GM12878 (cell line): Measurements from ENCODE around the gene CELSR2. TPM values are rescaled to one million over a fixed set of nuclear protein-coding genes. Genes with fewer than 3 reads are reported as not detected.

ENCODE experiments used
- ATAC-seq: fragments of 200-7000 bp; cut with Tn5 transposase; 3 replicates; pipeline ENCODE4 v1.9.1; 2020; ENCODE audit warnings: mild to moderate bottlenecking, moderate library complexity
- BruUV-seq: library from RNA; stranded (reverse); fragments of 400-500 nt; replicated peaks from 2 replicates; lab custom pipeline; 2021; lab: Mats Ljungman, UMichigan
- CTCF ChIA-PET: fragments of 300-600 bp; sonication (Branson Sonifier 250); formaldehyde crosslinking; extraction: SDS; loops from one replicate; lab custom pipeline; 2021; ENCODE audit warnings: inconsistent platforms; lab: Yijun Ruan, JAX
- POLR2A ChIA-PET: fragments of 350-600 bp; formaldehyde crosslinking; extraction: SDS; loops from one replicate; lab custom pipeline; 2021; ENCODE audit warnings: inconsistent platforms; lab: Charles Lee
- RAD21 ChIA-PET: fragments of 300-600 bp; sonication (Branson Sonifier 250); formaldehyde crosslinking; loops from one replicate; lab custom pipeline; 2023; ENCODE audit warnings: antibody characterized with exemption; ENCODE audit not compliant: unreplicated experiment; lab: Charles Lee
- SMC1A ChIA-PET: fragments of 300-600 bp; sonication (Branson Sonifier 250); formaldehyde crosslinking; loops from one replicate; lab custom pipeline; 2023; ENCODE audit not compliant: unreplicated experiment, uncharacterized antibody; lab: Charles Lee
- DNase-seq: peaks from one replicate; pipeline ENCODE4 v3.0.0-alpha.2; 2011; ENCODE audit warnings: low read depth, low spot score
- FAIRE-seq: peaks from 3 replicates; lab custom pipeline; 2011; peaks lifted over from hg19 to GRCh38; lab: Jason Lieb, UNC
- H2AFZ ChIP-seq: 2 replicates; pipeline ENCODE4 v1.6.0; 2011; ENCODE audit warnings: low read depth, low read length, control low read depth; ENCODE audit not compliant: control insufficient read depth
- H3K27ac ChIP-seq: 2 replicates; pipeline ENCODE4 v1.5.1; 2011; ENCODE audit warnings: control low read depth; ENCODE audit not compliant: control insufficient read depth, insufficient read depth
- H3K27me3 ChIP-seq, 2 experiments: replicated peaks in 1 of 2; 2 replicates each; pipeline versions ENCODE4 v1.6.0 to v1.6.1; 2011; ENCODE audit warnings: low read length in 1 of 2; ENCODE audit not compliant: control insufficient read depth in 2 of 2, insufficient read depth in 2 of 2
- H3K36me3 ChIP-seq, 2 experiments: 2 replicates each; pipeline ENCODE4 v1.5.1; 2011; ENCODE audit warnings: low read length in 1 of 2; ENCODE audit not compliant: control insufficient read depth in 2 of 2, insufficient read depth in 2 of 2
- H3K4me1 ChIP-seq: 2 replicates; pipeline ENCODE4 v1.6.1; 2011; ENCODE audit warnings: mild to moderate bottlenecking, low read length, moderate library complexity, mixed read lengths; ENCODE audit not compliant: control insufficient read depth, insufficient read depth
- H3K4me2 ChIP-seq: 2 replicates; pipeline ENCODE4 v1.6.0; 2011; ENCODE audit warnings: control low read depth; ENCODE audit not compliant: control insufficient read depth, insufficient read depth
- H3K4me3 ChIP-seq: fragments of 200-600 bp; sonication (generic); 2 replicates; pipeline ENCODE4 v1.5.1; 2016
- H3K79me2 ChIP-seq: 2 replicates; pipeline ENCODE4 v1.6.0; 2011; ENCODE audit warnings: low read length; ENCODE audit not compliant: control insufficient read depth, insufficient read depth
- H3K9ac ChIP-seq: 2 replicates; pipeline ENCODE4 v1.8.0; 2011; ENCODE audit warnings: low read length, control low read depth, mixed read lengths; ENCODE audit not compliant: control insufficient read depth, insufficient read depth
- H3K9me3 ChIP-seq: replicated peaks from 3 replicates; pipeline ENCODE4 v1.5.1; 2011; ENCODE audit warnings: mild to moderate bottlenecking, low read length; ENCODE audit not compliant: control insufficient read depth, insufficient read depth
- H4K20me1 ChIP-seq: 2 replicates; pipeline ENCODE4 v1.6.0; 2011; ENCODE audit not compliant: control insufficient read depth, insufficient read depth
- ATF3 ChIP-seq: IDR thresholded peaks from 2 replicates; pipeline ENCODE4 v1.6.1; 2011; ENCODE audit warnings: low read depth, mild to moderate bottlenecking, low read length, moderate library complexity, borderline replicate concordance; ENCODE audit errors: extremely low read depth
- CHD1 ChIP-seq: IDR thresholded peaks from 2 replicates; pipeline ENCODE4 v1.6.1; 2012; ENCODE audit warnings: low read depth, low read length, improper control_type of control experiment
- E2F8 ChIP-seq: fragments of 450-650 bp; IDR thresholded peaks from 2 replicates; pipeline ENCODE4 v1.6.1; 2018; ENCODE audit warnings: mild to moderate bottlenecking, low read depth, moderate library complexity; ENCODE audit not compliant: partially characterized antibody
- NFYA ChIP-seq: IDR thresholded peaks from 2 replicates; pipeline ENCODE4 v1.6.1; 2011; ENCODE audit warnings: low read depth, mild to moderate bottlenecking, low read length, improper control_type of control experiment, borderline replicate concordance
- NR2C1 ChIP-seq: fragments of 450-650 bp; IDR thresholded peaks from 2 replicates; pipeline ENCODE4 v1.6.1; 2017; ENCODE audit warnings: antibody characterized with exemption, mild to moderate bottlenecking, moderate library complexity
- RB1 ChIP-seq: fragments of 450-650 bp; formaldehyde crosslinking; IDR thresholded peaks from 2 replicates; pipeline ENCODE4 v1.6.1; 2017; ENCODE audit warnings: mild to moderate bottlenecking, borderline replicate concordance
- SIX5 ChIP-seq: IDR thresholded peaks from 2 replicates; pipeline ENCODE4 v1.6.1; 2011; ENCODE audit warnings: mild to moderate bottlenecking, low read depth, low read length, moderate library complexity; ENCODE audit not compliant: severe bottlenecking
- TCF12 ChIP-seq: IDR thresholded peaks from 2 replicates; pipeline ENCODE4 v1.6.1; 2011; ENCODE audit warnings: low read depth, mild to moderate bottlenecking, low read length
- ZBTB40 ChIP-seq: fragments of 450-650 bp; IDR thresholded peaks from 2 replicates; pipeline ENCODE4 v1.6.1; 2016; ENCODE audit warnings: mild to moderate bottlenecking, moderate library complexity, borderline replicate concordance
- ZNF274 ChIP-seq: IDR thresholded peaks from one replicate; pipeline ENCODE4 v1.8.0; 2011; ENCODE audit not compliant: insufficient read length, insufficient read depth
- ZZZ3 ChIP-seq: IDR thresholded peaks from 2 replicates; pipeline ENCODE4 v1.6.1; 2011; ENCODE audit warnings: low read depth; ENCODE audit not compliant: control insufficient read depth, insufficient read length
- WGBS: methylation state at CpG from one replicate; pipeline ENCODE4 v1.1.6; 2016; ENCODE audit warnings: low lambda C conversion rate; ENCODE audit not compliant: insufficient replicate concordance, insufficient coverage; ENCODE audit errors: missing lambda C conversion rate; 5-methylcytosine and 5-hydroxymethylcytosine counted together
- in situ Hi-C: fragments of 300-500 bp; cut with MboI; formaldehyde crosslinking; loops from 9 replicates; pipeline ENCODE4 v1.14.3; 2018; ENCODE audit warnings: mixed read lengths
- intact Hi-C: fragments of 100-400 bp; cut with micrococcal nuclease; formaldehyde crosslinking; loops from one replicate; pipeline ENCODE4 v1.14.2; 2022; ENCODE audit not compliant: unreplicated experiment
- polyA plus RNA-seq, 11 experiments: library from polyadenylated mRNA; depleted of rRNA in 4 of 11; unstranded in 6 of 11; stranded (reverse) in 5 of 11; fragments of >200 nt; fragmentation: Nextera tagmentation in 4 of 11; fragmentation: Illumina TruSeq in 1 of 11; extraction: Ambion mirVana in 4 of 11; extraction: Trizol in 1 of 11; gene quantifications; 1 replicate in 1 of 11; 2 replicates in 10 of 11; pipeline versions ENCODE4 v1.2.1 to v1.2.3, GENCODE V29; 2011 to 2016; ENCODE audit warnings: inconsistent platforms in 2 of 11, missing spikeins in 2 of 11, low read depth in 1 of 11
- total RNA-seq, 4 experiments: library from RNA; depleted of rRNA in 3 of 4; stranded (reverse); fragments of >200 nt in 3 of 4; fragmentation: Illumina TruSeq in 1 of 4; extraction: Trizol in 1 of 4; gene quantifications; 2 replicates each; pipeline versions ENCODE4 v1.2.1 to v1.2.3, GENCODE V29; 2013 to 2021

The CELSR2 gene
- total and polyA plus RNA-seq, 10 of the 15 experiments (the other 5 are each of a cell fraction or from before 2014, with no cell fraction given) = under 0.01 to 0.15 (median 0.04) TPM; not detected in 2

- Histone ChIP-seq H3K4me3 (no peak overlapping the region), H2AFZ (no peak overlapping the region), H3K27ac (no peak overlapping the region), H3K36me3 (no peaks in the 10 kb centered on the region), H3K27me3 (no peaks in the 10 kb centered on the region), H4K20me1 (no peaks in the 10 kb centered on the region), H3K79me2 (no peaks in the 10 kb centered on the region), H3K4me1 (no peaks in the 10 kb centered on the region), H3K9me3 (no peaks in the 10 kb centered on the region), H3K9ac (no peak overlapping the region), H3K4me2 (no peak overlapping the region)
- ChIA-PET CTCF (no interaction called here), POLR2A (no interaction called here), SMC1A (interaction anchor here (1.1 kb wide), 1 partner anchor 272 kb away, joined by 3 read pairs; no protein-coding TSS in a partner anchor), RAD21 (no interaction called here)
- BruUV-seq = no TSS peak
- ATAC-seq = no peak
- in situ Hi-C loops = loop anchor here (5.0 kb wide), 2 partner anchors 141 to 271 kb away; no protein-coding TSS in a partner anchor
- FAIRE-seq = no peak
- intact Hi-C loops = no loop called here
- DNase-seq = no peak
- 60% methylated on average over 16 of the region's 16 CpGs for WGBS
- TF ChIP-seq SIX5 (no peak), ZBTB40 (no peak), ATF3 (no peak), RB1 (no peak), ZNF274 (no peak), CHD1 (no peak), E2F8 (no peak), NR2C1 (no peak), ZZZ3 (no peak), TCF12 (no peak), NFYA (no peak)
These were observed 11.7 kb downstream of the CELSR2 start for GRCh38 chr1:109261006-109261405.
